Measurements from ENCODE around the gene ZNF621.
"Not testable (repeated sequence)": the region's sequence is repeated elsewhere in the genome, so short reads cannot be mapped to it uniquely, and the experiment has no call there.

ZNF621 gene

DNA sequence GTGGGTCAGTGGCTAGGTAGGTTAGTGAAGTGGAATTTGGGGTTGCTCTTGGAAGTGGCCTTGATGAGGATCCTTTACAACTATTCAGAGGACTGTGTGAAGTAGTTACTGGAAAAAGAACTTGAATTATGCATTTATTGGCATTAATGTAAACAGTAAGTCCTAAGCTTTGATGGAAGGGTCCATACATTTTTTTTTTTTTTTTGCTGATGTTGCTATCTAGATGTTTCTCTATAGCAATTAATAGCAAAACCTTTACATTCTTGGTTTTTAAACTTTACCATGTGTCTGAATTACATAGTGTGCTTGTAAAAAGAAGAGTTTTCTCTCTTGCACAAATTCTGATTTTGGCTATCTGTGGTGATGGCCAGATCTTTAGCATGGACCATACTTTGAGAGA is 9.5 kb downstream of the ZNF621 start:
- no peak for DNase-seq (ENCODE audit: low read depth in 2 of 3, low spot score in 2 of 3)

DNA sequence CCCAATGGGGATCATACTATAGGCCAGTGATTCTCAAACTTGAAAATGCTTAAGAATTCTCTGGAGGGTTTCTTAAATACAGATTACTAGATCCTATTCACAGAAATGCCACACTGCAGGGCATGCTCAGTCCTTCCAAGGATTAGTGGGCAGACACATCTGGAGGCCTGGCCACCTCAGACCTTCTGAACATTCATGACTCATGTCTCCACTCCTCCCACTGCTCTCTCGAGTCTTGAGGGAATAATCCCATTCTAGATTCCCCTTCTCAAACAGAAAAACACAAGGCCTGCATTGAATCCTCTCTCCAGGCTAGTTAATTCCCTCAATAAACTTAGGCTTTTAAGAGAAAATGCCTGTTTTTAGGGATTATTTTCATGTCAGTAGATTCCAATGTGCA is 22.1 kb downstream of the ZNF621 start:
- no peak for DNase-seq (ENCODE audit: low read depth in 2 of 3, low spot score in 2 of 3)

DNA sequence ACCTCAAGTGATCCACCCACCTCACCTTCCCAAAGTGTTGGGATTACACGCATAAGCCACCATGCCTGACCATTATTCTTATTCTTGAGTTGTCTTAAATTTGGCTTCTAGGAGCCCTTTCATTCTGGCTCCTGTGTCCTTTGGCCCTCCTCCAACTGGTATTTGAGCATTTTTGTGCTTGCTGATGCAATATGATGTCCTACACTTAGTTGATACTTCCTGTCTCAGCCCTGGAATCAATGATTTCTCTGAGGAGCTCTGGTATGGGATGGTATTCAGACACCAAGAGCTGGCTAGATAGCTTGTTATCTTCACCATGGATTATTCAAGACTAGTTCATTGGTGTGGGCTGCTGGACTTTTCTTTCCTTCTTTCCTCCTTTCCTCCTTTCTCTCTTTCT is 25.4 kb downstream of the ZNF621 start:
- no peak for DNase-seq (ENCODE audit: low read depth in 2 of 3, low spot score in 2 of 3)

DNA sequence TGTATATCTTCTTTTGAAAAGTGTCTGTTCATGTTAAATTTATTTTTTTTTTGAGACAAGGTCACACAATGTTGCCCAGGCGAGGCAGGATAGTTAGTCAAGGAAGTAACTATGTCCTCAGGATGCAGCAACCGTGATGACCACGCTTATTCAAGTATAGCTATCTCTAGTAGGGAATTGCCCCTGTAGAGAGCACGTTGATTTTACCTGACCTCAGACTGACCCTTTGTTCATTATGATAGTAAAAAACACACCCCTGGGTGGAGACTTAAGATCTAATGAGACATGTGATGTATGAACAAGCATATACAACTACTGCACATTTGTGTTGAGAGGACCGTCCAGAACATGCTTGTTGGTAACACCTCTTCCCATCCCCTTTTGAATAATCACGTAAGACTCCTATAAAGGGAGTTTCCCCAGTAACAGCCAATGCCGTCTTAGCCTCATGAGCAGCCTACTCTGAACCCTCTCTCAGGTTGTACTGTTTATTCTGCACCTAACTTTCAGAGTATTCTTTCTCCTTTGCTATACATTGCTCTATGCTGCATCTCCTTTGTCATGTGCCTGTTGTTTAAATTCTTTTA is 32.9 kb downstream of the ZNF621 start:
- DNase-seq (ENCODE audit: low read depth in 2 of 3, low spot score in 2 of 3), result no peak

DNA sequence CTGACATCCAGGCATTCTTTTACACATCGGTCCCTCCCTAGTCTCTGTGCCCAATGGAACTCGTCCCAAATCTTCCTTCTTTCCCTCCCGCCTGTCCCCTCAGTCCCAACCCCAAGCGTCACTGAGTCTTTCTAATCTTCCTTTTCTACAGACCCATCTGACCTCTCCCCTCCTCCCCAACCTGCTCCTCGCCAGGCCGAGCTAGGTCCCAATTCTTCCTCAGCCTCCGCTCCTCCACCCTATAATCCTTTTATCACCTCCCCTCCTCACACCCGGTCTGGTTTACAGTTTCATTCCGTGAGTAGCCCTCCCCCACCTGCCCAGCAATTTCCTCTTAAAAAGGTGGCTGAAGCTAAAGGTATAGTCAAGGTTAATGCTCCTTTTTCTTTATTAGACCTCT is 37.7 kb downstream of the ZNF621 start:
- not testable (repeated sequence) for DNase-seq (ENCODE audit: low read depth in 2 of 3, low spot score in 2 of 3)

DNA sequence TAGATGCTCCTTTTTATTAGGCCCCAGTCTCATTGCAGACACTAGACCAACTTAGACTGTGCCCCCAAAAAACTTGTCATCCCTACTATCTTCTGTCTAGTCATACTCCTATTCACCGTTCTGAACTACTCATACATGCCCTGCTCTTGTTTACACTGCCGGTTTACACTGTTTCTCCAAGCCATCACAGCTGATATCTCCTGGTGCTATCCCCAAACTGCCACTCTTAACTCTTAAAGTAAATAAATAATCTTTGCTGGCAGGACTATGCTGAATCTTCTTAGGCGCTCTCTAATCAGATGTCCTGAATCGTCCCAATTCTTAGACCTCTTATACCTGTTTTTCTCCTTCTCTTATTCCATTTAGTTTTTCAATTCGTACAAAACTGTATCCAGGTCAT is 40.9 kb downstream of the ZNF621 start:
- DNase-seq (ENCODE audit: low read depth in 2 of 3, low spot score in 2 of 3), result not testable (repeated sequence)

DNA sequence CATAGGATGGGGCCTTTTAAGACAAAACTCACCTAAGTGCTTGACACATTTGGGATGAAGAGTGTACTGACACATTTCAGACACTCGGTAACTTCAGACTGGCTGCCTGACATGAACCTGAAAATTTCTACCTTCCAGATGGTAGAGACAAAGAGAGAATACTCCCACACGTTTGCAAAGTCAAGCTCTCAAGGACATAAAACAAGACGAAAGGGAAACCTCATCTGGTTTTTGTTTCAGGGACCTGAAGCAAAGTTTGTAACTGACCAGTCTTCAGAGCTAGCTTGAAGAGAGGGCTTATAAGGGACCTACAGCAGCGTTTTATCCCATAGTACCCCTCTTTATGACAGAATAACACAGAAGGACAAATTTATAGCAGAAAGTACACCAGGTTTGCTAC is 41.9 kb downstream of the ZNF621 start:
- DNase-seq (ENCODE audit: low read depth in 2 of 3, low spot score in 2 of 3), result no peak

DNA sequence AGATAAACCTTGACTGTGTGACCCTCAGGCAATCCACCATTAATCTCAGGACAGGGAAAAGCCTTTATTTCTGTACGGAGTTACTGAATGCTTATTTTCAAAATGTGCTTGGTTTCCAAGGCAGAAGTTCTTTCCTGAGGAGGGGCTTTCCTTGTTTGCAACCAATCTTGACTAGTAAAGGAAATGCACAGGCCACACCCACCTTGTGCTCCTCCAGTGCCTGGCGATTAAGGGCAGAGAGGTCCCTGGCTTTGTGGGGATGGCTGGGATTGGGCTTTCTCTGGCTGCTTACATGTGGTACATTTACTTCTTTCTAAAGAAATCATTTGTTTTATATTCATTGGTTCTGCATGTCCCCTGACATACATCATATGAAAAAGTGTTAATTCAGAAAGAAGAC is 47.8 kb downstream of the ZNF621 start:
- DNase-seq (ENCODE audit: low read depth in 2 of 3, low spot score in 2 of 3), result no peak

DNA sequence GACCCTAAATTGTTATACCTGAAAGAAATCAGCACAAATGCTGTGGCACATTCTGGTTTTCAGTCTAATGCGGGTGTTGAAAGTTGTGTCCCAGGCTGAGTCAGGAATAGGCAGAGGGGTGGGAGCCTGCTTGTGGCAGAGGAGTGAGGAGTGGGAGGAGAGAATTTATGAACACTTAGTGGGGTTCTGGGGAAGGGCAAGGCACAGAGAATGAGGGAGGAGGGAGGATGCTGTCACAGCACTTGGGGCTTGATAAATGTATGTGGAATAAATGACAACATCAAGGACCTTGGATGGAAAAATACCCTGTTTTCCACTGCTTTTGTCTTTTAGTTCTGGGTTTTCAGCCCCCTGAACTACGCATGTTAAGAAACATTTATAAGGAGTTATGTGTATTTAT is 49.3 kb downstream of the ZNF621 start:
- no peak for DNase-seq (ENCODE audit: low read depth in 2 of 3, low spot score in 2 of 3)

DNA sequence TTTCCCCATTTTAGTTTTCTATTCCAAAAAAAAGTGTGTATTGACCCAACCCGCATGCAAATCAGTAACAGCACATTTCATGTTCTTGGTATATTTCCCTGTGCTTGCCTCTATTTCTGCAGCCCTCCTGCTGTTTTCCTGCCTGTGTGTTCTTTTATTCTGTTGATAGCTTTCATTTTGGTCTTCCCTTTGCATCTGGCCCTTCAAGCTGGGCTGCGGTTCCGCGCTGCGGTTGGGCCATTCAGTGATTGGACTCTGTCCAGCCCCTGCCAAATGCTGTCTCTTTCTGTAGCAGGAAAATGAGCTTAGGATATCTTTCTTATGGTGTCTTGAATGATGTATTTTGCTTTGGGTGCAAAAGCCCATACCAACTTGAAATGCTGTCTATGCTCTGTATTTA is 49.9 kb downstream of the ZNF621 start:
- DNase-seq (ENCODE audit: low read depth in 2 of 3, low spot score in 2 of 3), result no peak

DNA sequence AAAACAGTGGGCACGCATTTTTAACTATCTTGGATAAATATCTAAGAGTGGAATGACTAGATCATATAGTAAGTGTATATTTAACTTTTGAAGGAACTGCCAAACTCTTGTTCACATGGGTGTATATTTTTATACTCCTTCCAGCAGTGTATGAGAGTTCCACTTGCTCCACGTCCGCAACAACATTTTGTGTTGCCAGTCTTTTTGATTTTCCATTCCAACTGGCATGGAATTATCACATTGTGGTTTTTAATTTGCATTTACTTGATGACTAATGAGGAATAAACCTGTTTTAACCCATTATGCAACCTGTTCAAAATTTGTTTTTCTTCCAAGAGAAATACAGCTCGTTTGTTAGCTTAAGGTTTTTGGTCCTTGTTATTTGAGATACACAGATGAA is 51.6 kb downstream of the ZNF621 start:
- DNase-seq (ENCODE audit: low read depth in 2 of 3, low spot score in 2 of 3), result no peak

DNA sequence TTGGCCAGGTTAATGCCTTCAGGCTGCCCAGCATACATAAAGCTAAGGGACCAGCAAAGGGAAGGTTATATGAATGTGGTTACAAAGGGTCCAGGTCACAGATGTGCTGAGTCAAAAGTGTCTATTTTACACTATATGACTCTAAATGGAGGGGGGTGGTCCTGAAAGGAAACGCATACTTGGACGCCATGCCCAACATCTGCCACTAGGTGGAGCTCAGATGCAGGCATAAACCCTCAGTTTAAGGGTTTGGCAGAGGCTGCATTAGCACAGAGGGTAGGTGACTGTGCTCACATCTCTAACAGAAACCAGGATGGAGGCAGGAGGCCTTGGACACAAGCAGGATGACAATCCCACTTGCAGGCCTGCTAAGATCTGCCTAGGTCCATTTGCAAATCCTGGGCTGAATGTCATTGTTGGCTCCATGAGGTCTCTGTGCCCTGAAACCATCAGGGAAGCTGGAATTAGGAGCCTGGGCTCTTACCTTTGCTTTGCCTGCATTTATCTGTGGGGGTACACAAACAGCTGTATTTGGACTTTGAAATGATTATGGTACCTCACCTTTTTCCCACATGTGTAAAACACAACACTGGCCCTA is 55.8 kb downstream of the ZNF621 start:
- peak; percentile 14 to 32 (median 18) for DNase-seq (ENCODE audit: low read depth in 2 of 3, low spot score in 2 of 3)

DNA sequence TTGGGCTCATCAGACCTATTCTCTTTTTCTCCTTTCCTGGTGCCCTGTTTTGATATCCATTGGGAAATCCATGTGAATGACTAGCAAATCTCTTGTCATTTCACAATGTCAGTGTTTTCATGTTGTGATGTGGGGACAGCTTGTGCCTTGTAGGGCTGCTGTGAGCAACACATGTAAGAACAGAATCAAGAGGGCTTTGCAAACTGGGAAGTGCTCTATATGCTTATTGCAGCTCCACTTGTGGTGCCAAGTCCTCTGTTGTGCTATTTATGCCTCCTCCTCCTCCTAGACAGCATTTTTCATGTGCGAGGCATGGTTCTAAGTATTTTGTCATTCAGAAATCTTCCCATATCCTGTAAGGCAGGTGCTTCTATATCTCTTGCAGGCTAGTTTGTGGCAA is 56.4 kb downstream of the ZNF621 start:
- no peak for DNase-seq (ENCODE audit: low read depth in 2 of 3, low spot score in 2 of 3)

DNA sequence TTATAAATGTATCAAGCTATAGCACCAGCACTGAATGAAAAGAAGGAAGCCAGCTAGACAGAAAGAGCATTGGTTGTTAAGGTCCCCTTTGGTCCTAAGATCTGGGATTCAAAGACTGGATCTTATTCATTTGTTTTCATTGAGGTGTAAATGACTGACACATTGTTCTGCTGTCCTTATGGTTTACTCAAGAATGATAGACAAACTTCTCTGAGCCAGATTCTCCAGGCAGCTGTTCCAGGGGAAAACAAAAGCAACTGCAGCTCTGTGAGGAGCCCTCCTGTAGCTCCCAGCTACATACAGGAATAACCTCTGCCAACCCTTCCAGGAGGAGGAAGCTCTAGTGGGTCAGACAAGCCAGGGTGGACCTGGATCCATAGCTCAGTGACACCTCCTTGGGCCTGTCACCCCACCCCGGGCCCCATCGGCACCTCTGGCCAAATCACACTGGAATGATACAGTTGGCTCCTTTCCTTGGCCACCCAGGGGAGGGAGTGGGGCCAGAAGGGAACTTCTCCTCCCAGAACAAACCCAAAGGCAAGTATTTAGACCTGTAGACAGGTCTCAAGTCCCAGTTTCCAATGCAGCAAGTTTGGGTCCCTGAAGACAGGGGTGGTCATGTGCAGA is 57.8 kb downstream of the ZNF621 start:
- no peak for DNase-seq (ENCODE audit: low read depth in 2 of 3, low spot score in 2 of 3)

DNA sequence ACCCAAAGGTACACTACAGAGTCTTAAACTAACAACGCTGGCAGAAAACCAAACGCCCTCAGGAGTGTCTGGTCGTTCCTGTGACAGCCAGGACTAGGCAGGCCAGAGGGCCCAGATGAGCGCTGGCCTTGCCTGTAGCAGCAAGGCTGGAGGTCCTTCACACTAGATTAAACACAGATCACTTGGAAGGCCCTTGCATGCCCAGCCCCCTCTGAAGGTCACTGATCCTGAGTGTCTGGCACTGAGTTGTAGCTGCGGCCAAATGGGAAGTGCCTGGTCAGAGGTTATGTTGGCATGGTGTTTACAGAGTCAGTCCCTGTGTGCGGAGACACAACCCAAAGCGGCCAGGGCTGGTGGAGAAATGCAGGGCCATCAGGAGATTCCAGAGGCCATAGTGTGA is 58.9 kb downstream of the ZNF621 start:
- no peak for DNase-seq (ENCODE audit: low read depth in 2 of 3, low spot score in 2 of 3)

DNA sequence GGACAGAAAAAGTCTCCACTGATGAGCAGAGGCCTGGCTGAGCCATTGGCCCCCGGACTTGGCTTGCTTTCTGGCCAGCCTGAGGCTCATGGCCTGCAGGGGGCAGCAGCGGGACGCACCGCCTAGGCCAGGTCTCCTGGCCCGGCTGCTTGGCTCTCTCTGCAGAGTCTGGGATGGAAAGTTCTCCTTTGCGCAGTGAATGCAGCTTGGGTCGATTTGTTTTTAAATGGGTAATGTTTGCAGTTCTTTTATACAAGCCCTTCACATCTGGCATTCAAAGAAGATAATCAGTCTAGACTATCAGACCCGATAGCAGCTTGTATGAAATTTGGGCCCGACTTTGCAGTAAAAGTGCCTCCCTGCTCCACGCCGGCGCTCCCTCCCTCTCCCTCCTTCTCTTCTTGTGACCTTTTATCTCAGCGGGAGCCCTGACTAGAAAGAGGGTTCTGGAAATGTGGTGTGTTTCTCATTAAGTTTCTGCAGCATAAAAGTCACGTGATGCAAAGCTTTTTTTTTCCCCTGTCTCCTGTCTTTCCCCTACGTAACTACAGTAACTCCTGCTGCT is 59.9 kb downstream of the ZNF621 start:
- peak; percentile 38 to 66 (median 64) for DNase-seq (ENCODE audit: low read depth in 2 of 3, low spot score in 2 of 3)

DNA sequence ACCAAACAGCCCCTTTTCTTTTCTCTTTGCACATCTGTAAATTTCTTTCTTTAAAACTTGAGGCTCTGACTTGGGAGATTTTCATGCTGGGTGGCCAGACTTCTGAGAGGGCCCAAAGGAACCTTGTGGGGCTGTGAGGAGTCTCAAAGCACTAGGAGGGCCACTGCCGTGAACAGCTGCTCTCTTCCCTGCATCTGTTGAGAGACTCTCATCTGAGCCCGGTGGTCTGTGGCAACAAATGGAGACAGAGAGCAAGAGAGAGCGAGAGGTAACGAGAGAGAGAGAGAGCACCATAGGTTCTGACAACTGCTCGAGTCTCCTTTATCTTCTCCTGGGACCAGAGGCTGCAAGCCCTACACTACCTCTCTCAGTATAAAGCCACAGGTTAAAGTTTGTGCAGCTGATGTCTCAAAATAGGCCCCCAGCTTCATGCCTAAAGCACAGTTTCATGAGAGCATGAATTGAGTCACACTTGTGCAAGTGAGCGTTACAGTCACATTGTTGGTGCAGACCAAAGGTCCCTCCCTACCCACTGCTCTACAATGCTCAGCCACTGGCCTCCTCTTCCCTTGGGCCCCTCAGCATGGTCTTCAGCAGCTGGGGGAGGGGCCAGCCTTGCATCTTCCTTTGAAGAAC is 60.7 kb downstream of the ZNF621 start:
- DNase-seq (ENCODE audit: low read depth in 2 of 3, low spot score in 2 of 3), result no peak

DNA sequence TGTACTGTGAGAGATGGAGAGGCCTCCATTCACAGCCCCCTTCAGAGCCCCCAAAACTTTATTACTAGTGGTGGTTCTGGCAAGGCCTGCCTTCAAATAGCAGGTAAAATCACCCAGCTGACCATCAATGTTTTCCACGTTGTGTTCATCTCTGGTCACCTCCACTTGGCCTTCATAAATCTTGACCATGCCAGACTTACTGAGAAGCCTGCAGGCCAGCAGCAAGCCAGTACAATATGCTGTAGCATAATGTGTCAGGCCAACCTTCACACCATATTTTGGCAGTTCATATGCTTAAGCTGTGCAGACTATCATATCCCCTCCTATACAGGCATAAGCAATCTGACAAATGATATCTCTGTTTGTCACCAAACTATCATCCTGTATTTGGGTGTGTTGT is 62.1 kb downstream of the ZNF621 start:
- DNase-seq (ENCODE audit: low read depth in 2 of 3, low spot score in 2 of 3), result no peak

DNA sequence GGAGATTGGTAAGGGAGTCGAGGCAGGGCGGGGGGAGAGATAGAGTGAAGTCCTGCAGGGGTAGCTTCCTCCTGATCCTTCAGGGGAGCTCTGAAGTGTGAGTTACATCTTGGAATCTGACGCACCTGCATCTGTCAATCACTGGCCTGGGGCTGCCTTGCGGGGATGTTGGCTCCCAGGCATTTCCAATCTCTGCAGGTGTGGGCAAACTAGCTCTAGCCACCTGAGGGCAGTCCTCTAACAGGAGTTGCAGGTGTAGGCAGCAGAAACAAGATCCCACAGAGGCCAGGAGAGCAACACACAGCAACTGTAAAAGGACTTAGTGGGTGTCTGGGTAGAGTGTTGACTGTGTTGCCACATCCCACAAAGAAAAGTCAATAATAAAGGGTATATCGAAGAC is 63.6 kb downstream of the ZNF621 start:
- DNase-seq (ENCODE audit: low read depth in 2 of 3, low spot score in 2 of 3), result no peak
